Measurements from ENCODE around the gene KCTD1. TPM values are rescaled to one million over a fixed set of nuclear protein-coding genes. Genes with fewer than 3 reads are reported as not detected.

KCTD1 gene
- total and polyA plus RNA-seq, 2 of the 4 experiments (the other 2 are of a cell fraction), result 5.0 to 5.8 TPM

GRCh38 chr18:26515643-26516487 lies 32.5 kb downstream of the KCTD1 start:
- no peak overlapping the region for H2AFZ ChIP-seq (replicated peaks; ENCODE audit: low read length, poor library complexity)
- H2BK120ac ChIP-seq (ENCODE audit: low read depth, low read length), result no peak overlapping the region
- ATAC-seq (ENCODE audit: low read depth), result no peak
- no TSS peak for BruUV-seq (replicated peaks)
- H3K27me3 ChIP-seq (ENCODE audit: control insufficient read depth, insufficient read depth, low read length), result no peaks in the 10 kb centered on the region
- H4K91ac ChIP-seq (ENCODE audit: insufficient read depth, low read depth, low read length), result no peak overlapping the region
- intact Hi-C loops (cut with micrococcal nuclease), result no loop called here
- H2BK15ac ChIP-seq (ENCODE audit: low read depth, low read length), result no peak overlapping the region
- no peak overlapping the region for H3K23ac ChIP-seq (ENCODE audit: low read depth, low read length)
- no peaks in the 10 kb centered on the region for H4K20me1 ChIP-seq (ENCODE audit: insufficient read depth, low read length)
- no peak overlapping the region for H3K14ac ChIP-seq (replicated peaks; ENCODE audit: low read depth, low read length)
- no peak overlapping the region for H4K5ac ChIP-seq (ENCODE audit: low read depth, low read length)
- H3K4me2 ChIP-seq (ENCODE audit: low read depth, low read length), result no peak overlapping the region
- no peak overlapping the region for H3K18ac ChIP-seq (ENCODE audit: low read depth, low read length)
- no peaks in the 10 kb centered on the region; a peak in 2 of 4 replicates for H3K79me1 ChIP-seq (ENCODE audit: low read depth in 1 of 2, low read length in 2 of 2)
- in situ Hi-C loops (cut with MboI; ENCODE audit: low sequenced_read_pairs), result no loop called here
- H4K8ac ChIP-seq (ENCODE audit: low read depth in 2 of 2, low read length in 2 of 2), result no peak overlapping the region
- ChIA-PET POLR2A (ENCODE audit: unreplicated experiment) (no interaction called here), CTCF (no interaction called here)
- H3K4me1 ChIP-seq (ENCODE audit: control insufficient read depth, insufficient read depth, low read length), result peaks cover 6% of the 10 kb centered on the region
- no peak overlapping the region for H3K27ac ChIP-seq (ENCODE audit: insufficient read depth, low read length)
- no peak overlapping the region for H2BK5ac ChIP-seq (ENCODE audit: low read depth, low read length, poor library complexity, severe bottlenecking)
- H3K36me3 ChIP-seq (ENCODE audit: control insufficient read depth, insufficient read depth, low read length), result no peaks in the 10 kb centered on the region
- H3K56ac ChIP-seq (ENCODE audit: extremely low read depth, insufficient read depth, low read length), result no peak overlapping the region
- H3K4ac ChIP-seq (ENCODE audit: low read depth, low read length), result no peak overlapping the region
- no peak overlapping the region for H2AK9ac ChIP-seq (replicated peaks; ENCODE audit: low read depth, low read length, poor library complexity)
- no peak overlapping the region for H3K9ac ChIP-seq (ENCODE audit: low read depth, low read length)
- no peaks in the 10 kb centered on the region for H3K9me3 ChIP-seq (ENCODE audit: control insufficient read depth, insufficient read depth, low read length)
- WGBS, 2 experiments (ENCODE audit: extremely low coverage in 2 of 2, insufficient read length in 1 of 2), result 60% methylated on average over 1 of the region's 9 CpGs; no CpG with 5 or more reads in 1 of the 2 experiments
- dilution Hi-C loops (cut with HindIII; ENCODE audit: low sequenced_read_pairs, unreplicated experiment), result no loop called here
- no peak for DNase-seq
- no peaks in the 10 kb centered on the region for H3K9me1 ChIP-seq (ENCODE audit: insufficient read depth, low read length)
- H3K4me3 ChIP-seq (ENCODE audit: insufficient read depth, low read depth, low read length), result no peak overlapping the region
- H2AK5ac ChIP-seq (ENCODE audit: low read depth, low read length), result no peak overlapping the region
- no peak overlapping the region for H2BK20ac ChIP-seq (ENCODE audit: low read depth, low read length)
- no peak for TF ChIP-seq MAZ (IDR thresholded peaks at IDR 0.05; ENCODE audit: borderline replicate concordance, low read depth, low read length)
- TF ChIP-seq RCOR1 (IDR thresholded peaks at IDR 0.05; ENCODE audit: insufficient replicate concordance, low read length), result no peak
- TF ChIP-seq USF2 (IDR thresholded peaks at IDR 0.05; ENCODE audit: low read depth, low read length), result no peak
- TF ChIP-seq POLR2A (IDR thresholded peaks at IDR 0.05; ENCODE audit: low read depth, low read length), result no peak
- TF ChIP-seq CHD1 (IDR thresholded peaks at IDR 0.05; ENCODE audit: low read depth, low read length), result no peak
- no peak for TF ChIP-seq RFX5 (IDR thresholded peaks at IDR 0.05; ENCODE audit: low read depth, low read length)
- TF ChIP-seq NFE2L2 (IDR thresholded peaks at IDR 0.05; ENCODE audit: low read depth, low read length), result no peak
- TF ChIP-seq MXI1 (IDR thresholded peaks at IDR 0.05; ENCODE audit: borderline replicate concordance, low read depth, low read length), result no peak
- no peak for TF ChIP-seq FOS (IDR thresholded peaks at IDR 0.05; ENCODE audit: low read depth, low read length)
- TF ChIP-seq SMC3 (IDR thresholded peaks at IDR 0.05; ENCODE audit: low read depth, low read length), result no peak
- TF ChIP-seq CTCF (conservative IDR thresholded peaks at IDR 0.05; ENCODE audit: low read depth, low read length), result no peak
- no peak for TF ChIP-seq MAFK (IDR thresholded peaks at IDR 0.05; ENCODE audit: low read depth, low read length)
- TF ChIP-seq BHLHE40 (IDR thresholded peaks at IDR 0.05; ENCODE audit: low read depth, low read length), result no peak
- no peak for TF ChIP-seq RAD21 (IDR thresholded peaks at IDR 0.05; ENCODE audit: low read length)
- no peak for TF ChIP-seq CEBPB (IDR thresholded peaks at IDR 0.05; ENCODE audit: low read depth, low read length)
